PC-9 (cell line): ENCODE results near the gene GABRG3.

Experiments used
- EZH2 ChIP-seq: fragments of 200-600 bp; sonication (generic); IDR thresholded peaks from 2 replicates; pipeline ENCODE4 v1.8.0; 2017; ENCODE audit warnings: antibody characterized with exemption, low read depth
- TF ChIP-seq, protein P1 (sequence below): fragments of 200-600 bp; sonication (generic); conservative IDR thresholded peaks from 2 replicates; pipeline ENCODE4 v1.6.1; 2017; ENCODE audit warnings: mixed run types, antibody characterized with exemption, mild to moderate bottlenecking, moderate library complexity

DNA sequence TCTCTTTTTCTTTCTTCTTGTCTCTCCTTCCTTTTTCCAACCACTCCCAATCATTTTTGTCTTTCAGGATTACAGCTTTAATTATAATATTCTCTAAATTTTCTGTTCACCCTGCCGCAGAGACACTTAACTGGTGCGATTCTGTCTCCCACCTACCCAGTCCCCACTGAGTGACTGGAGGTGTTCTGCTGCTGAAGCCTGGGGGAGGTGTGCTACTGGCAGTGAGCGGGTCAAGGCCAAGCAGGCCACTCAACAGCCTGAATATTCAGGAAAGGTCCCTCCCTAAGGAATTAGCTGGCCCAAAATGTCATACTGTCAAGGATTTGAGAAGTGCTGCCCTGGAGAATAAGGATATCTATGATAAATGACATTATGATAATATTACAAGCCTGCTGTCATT, 126.5 kb downstream of the GABRG3 start:
- TF ChIP-seq, protein P1, sequence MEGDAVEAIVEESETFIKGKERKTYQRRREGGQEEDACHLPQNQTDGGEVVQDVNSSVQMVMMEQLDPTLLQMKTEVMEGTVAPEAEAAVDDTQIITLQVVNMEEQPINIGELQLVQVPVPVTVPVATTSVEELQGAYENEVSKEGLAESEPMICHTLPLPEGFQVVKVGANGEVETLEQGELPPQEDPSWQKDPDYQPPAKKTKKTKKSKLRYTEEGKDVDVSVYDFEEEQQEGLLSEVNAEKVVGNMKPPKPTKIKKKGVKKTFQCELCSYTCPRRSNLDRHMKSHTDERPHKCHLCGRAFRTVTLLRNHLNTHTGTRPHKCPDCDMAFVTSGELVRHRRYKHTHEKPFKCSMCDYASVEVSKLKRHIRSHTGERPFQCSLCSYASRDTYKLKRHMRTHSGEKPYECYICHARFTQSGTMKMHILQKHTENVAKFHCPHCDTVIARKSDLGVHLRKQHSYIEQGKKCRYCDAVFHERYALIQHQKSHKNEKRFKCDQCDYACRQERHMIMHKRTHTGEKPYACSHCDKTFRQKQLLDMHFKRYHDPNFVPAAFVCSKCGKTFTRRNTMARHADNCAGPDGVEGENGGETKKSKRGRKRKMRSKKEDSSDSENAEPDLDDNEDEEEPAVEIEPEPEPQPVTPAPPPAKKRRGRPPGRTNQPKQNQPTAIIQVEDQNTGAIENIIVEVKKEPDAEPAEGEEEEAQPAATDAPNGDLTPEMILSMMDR = no peak
- TF ChIP-seq EZH2 = no peak
